Neural cell (in vitro differentiated cells): ENCODE measurements around the gene ABCB4. TPM values are rescaled to one million over a fixed set of nuclear protein-coding genes. Genes with fewer than 3 reads are reported as not detected.

ENCODE experiments used
- H2AFZ ChIP-seq: fragments of 200-600, 300-800 bp; sonication (generic), shearing (Covaris generic); 2 replicates; pipeline ENCODE4 v1.6.0; 2014; ENCODE audit warnings: low read depth, mild to moderate bottlenecking, antibody characterized with exemption, low read length, moderate library complexity
- H3F3A ChIP-seq: fragments of 200-600 bp; shearing (Covaris generic); 2 replicates; pipeline ENCODE4 v1.6.1; 2016; ENCODE audit warnings: mild to moderate bottlenecking, moderate library complexity, mixed read lengths, antibody characterized with exemption, low read length; ENCODE audit not compliant: insufficient read depth, poor library complexity, severe bottlenecking
- H3K27ac ChIP-seq: fragments of 200-600, 300-800 bp; sonication (generic), shearing (Covaris generic); 2 replicates; pipeline ENCODE4 v1.5.1; 2014; ENCODE audit warnings: mild to moderate bottlenecking, low read length, moderate library complexity
- H3K27me3 ChIP-seq: fragments of 300-800, 200-600 bp; sonication (generic), shearing (Covaris generic); 2 replicates; pipeline ENCODE4 v1.6.0; 2014; ENCODE audit warnings: mild to moderate bottlenecking, low read depth, low read length, moderate library complexity; ENCODE audit not compliant: insufficient read depth
- H3K36me3 ChIP-seq: fragments of 300-800, 200-600 bp; sonication (generic), shearing (Covaris generic); 2 replicates; pipeline ENCODE4 v1.5.1; 2014; ENCODE audit warnings: mild to moderate bottlenecking, antibody characterized with exemption, low read length, moderate library complexity; ENCODE audit not compliant: insufficient read depth
- H3K4me2 ChIP-seq: fragments of 300-800, 200-600 bp; sonication (generic), shearing (Covaris generic); 2 replicates; pipeline ENCODE4 v1.6.0; 2014; ENCODE audit warnings: mild to moderate bottlenecking, low read length
- H3K4me3 ChIP-seq: fragments of 300-800, 200-600 bp; sonication (generic), shearing (Covaris generic); 2 replicates; pipeline ENCODE4 v1.5.1; 2014; ENCODE audit warnings: mild to moderate bottlenecking, low read length, moderate library complexity
- H3K79me2 ChIP-seq: fragments of 200-600 bp; shearing (Covaris generic); replicated peaks from 2 replicates; pipeline ENCODE4 v1.6.0; 2014; ENCODE audit warnings: mild to moderate bottlenecking, low read length, moderate library complexity; ENCODE audit not compliant: insufficient read depth
- H3K9ac ChIP-seq: fragments of 300-800, 200-600 bp; sonication (generic), shearing (Covaris generic); 2 replicates; pipeline ENCODE4 v1.6.1; 2016; ENCODE audit warnings: mild to moderate bottlenecking, low read length, mixed read lengths
- H3K9me2 ChIP-seq: fragments of 200-600 bp; shearing (Covaris generic); 2 replicates; pipeline ENCODE4 v1.6.1; 2016; ENCODE audit warnings: mild to moderate bottlenecking, low read length, mixed read lengths; ENCODE audit not compliant: insufficient read depth
- H3K9me3 ChIP-seq: fragments of 200-600, 300-800 bp; sonication (generic), shearing (Covaris generic); 2 replicates; pipeline ENCODE4 v1.6.1; 2016; ENCODE audit warnings: mild to moderate bottlenecking, mixed run types, low read length, moderate library complexity, mixed read lengths
- H4K20me1 ChIP-seq: fragments of 200-600 bp; shearing (Covaris generic); 2 replicates; pipeline ENCODE4 v1.6.1; 2016; ENCODE audit warnings: mild to moderate bottlenecking, mixed run types; ENCODE audit not compliant: insufficient read depth
- CTCF ChIP-seq: fragments of 450-650 bp; IDR thresholded peaks from 2 replicates; pipeline ENCODE4 v1.5.1; 2014; ENCODE audit warnings: antibody characterized with exemption, mild to moderate bottlenecking, moderate library complexity; ENCODE audit not compliant: poor library complexity, severe bottlenecking
- EP300 ChIP-seq: fragments of 450-650 bp; conservative IDR thresholded peaks from 2 replicates; pipeline ENCODE4 v1.6.1; 2014; ENCODE audit warnings: antibody characterized with exemption, mild to moderate bottlenecking, moderate library complexity; ENCODE audit not compliant: poor library complexity, severe bottlenecking
- EZH2 ChIP-seq: fragments of 200-600, 300-800 bp; shearing (Covaris generic), sonication (generic); IDR thresholded peaks from 2 replicates; pipeline ENCODE4 v1.6.1; 2014; ENCODE audit warnings: antibody characterized with exemption, low read length, borderline replicate concordance, mild to moderate bottlenecking; ENCODE audit not compliant: insufficient read depth, poor library complexity, severe bottlenecking
- MXI1 ChIP-seq: fragments of 450-650 bp; conservative IDR thresholded peaks from 2 replicates; pipeline ENCODE4 v1.6.1; 2014; ENCODE audit warnings: antibody characterized with exemption, mild to moderate bottlenecking; ENCODE audit not compliant: poor library complexity, severe bottlenecking
- POLR2AphosphoS5 ChIP-seq: IDR thresholded peaks from 2 replicates; pipeline ENCODE4 v1.6.1; 2012
- RAD21 ChIP-seq: fragments of 450-650 bp; conservative IDR thresholded peaks from 2 replicates; pipeline ENCODE4 v1.6.1; 2014; ENCODE audit warnings: antibody characterized with exemption, mild to moderate bottlenecking, moderate library complexity
- REST ChIP-seq: IDR thresholded peaks from 2 replicates; pipeline ENCODE4 v1.6.1; 2012; ENCODE audit warnings: borderline replicate concordance
- SMC3 ChIP-seq: fragments of 450-650 bp; conservative IDR thresholded peaks from 2 replicates; pipeline ENCODE4 v1.6.1; 2014; ENCODE audit warnings: antibody characterized with exemption, mild to moderate bottlenecking, moderate library complexity; ENCODE audit not compliant: poor library complexity
- TAF1 ChIP-seq: IDR thresholded peaks from 2 replicates; pipeline ENCODE4 v1.6.1; 2012; ENCODE audit warnings: low read depth
- polyA plus RNA-seq: library from polyadenylated mRNA; depleted of rRNA; stranded (reverse); fragments of >200 nt; gene quantifications from 2 replicates; pipeline ENCODE4 v1.2.3, GENCODE V29; 2014

ABCB4 gene
- polyA plus RNA-seq, 1 donor from 2014 or later = not detected

- no peak for TF ChIP-seq REST
These were observed 36.0 kb upstream of the ABCB4 start (continued) for GRCh38 chr7:87511510-87511909.

GRCh38 chr7:87510411-87510875 is 35.0 kb upstream of the ABCB4 start:
- Histone ChIP-seq H3K9me3 (no peaks in the 10 kb centered on the region), H3K9ac (peak overlapping the region; percentile 48), H2AFZ (peak overlapping the region; percentile 54), H4K20me1 (no peaks in the 10 kb centered on the region), H3K79me2 (no peaks in the 10 kb centered on the region), H3K27me3 (no peaks in the 10 kb centered on the region), H3F3A (no peaks in the 10 kb centered on the region), H3K4me2 (peak overlapping the region; percentile 53), H3K27ac (peak overlapping the region; percentile 81), H3K9me2 (no peaks in the 10 kb centered on the region), H3K4me3 (peak overlapping the region; percentile 41), H3K36me3 (no peaks in the 10 kb centered on the region)
- TF ChIP-seq REST (peak; percentile 80), EP300 (peak; percentile 63), TAF1 (no peak), POLR2AphosphoS5 (peak; percentile 51), RAD21 (peak; percentile 35), MXI1 (peak; percentile 64), CTCF (peak; percentile 7), SMC3 (no peak), EZH2 (no peak)
